IMR-90 (cell line): Measurements from ENCODE around the gene CCDC171. TPM values are rescaled to one million over a fixed set of nuclear protein-coding genes. Genes with fewer than 3 reads are reported as not detected.

Experiments
- ATAC-seq: fragments of 200-7000 bp; cut with Tn5 transposase; 2 replicates; pipeline ENCODE4 v1.9.1; 2020; ENCODE audit warnings: low read depth, mild to moderate bottlenecking, moderate library complexity
- BruUV-seq: library from RNA; stranded (reverse); fragments of 400-500 nt; replicated peaks from 2 replicates; lab custom pipeline; 2021; lab: Mats Ljungman, UMichigan
- CTCF ChIA-PET: fragments of 300-600 bp; formaldehyde crosslinking; extraction: SDS; loops from one replicate; lab custom pipeline; 2021; ENCODE audit warnings: antibody characterized with exemption; lab: Yijun Ruan, JAX
- POLR2A ChIA-PET: fragments of 300-600 bp; sonication (Branson Sonifier 250); formaldehyde crosslinking; loops from one replicate; lab custom pipeline; 2022; ENCODE audit warnings: antibody characterized with exemption; ENCODE audit not compliant: unreplicated experiment; lab: Charles Lee
- DNase-seq: peaks from one replicate; pipeline ENCODE4 v3.0.0; 2013
- H2AFZ ChIP-seq: replicated peaks from 2 replicates; pipeline ENCODE3; 2013; ENCODE audit warnings: low read length, mild to moderate bottlenecking; ENCODE audit not compliant: poor library complexity
- H2AK5ac ChIP-seq: 2 replicates; pipeline ENCODE4 v1.6.1; 2013; ENCODE audit warnings: low read depth, low read length, inconsistent platforms
- H2AK9ac ChIP-seq: replicated peaks from 2 replicates; pipeline ENCODE3; 2013; ENCODE audit warnings: mild to moderate bottlenecking, low read depth, low read length, moderate library complexity; ENCODE audit not compliant: poor library complexity
- H2BK120ac ChIP-seq: 2 replicates; pipeline ENCODE4 v1.6.1; 2013; ENCODE audit warnings: low read depth, low read length, inconsistent platforms
- H2BK15ac ChIP-seq: 3 replicates; pipeline ENCODE4 v1.6.1; 2013; ENCODE audit warnings: low read depth, low read length, inconsistent platforms
- H2BK20ac ChIP-seq: 2 replicates; pipeline ENCODE4 v1.6.1; 2013; ENCODE audit warnings: low read depth, mild to moderate bottlenecking, inconsistent platforms, low read length, moderate library complexity
- H2BK5ac ChIP-seq: 2 replicates; pipeline ENCODE4 v1.6.1; 2013; ENCODE audit warnings: mild to moderate bottlenecking, low read depth, low read length, inconsistent platforms; ENCODE audit not compliant: poor library complexity, severe bottlenecking
- H3K14ac ChIP-seq: replicated peaks from 2 replicates; pipeline ENCODE4 v1.6.1; 2013; ENCODE audit warnings: low read depth, low read length, inconsistent platforms
- H3K18ac ChIP-seq: 2 replicates; pipeline ENCODE4 v1.6.1; 2013; ENCODE audit warnings: low read depth, low read length, control low read depth
- H3K23ac ChIP-seq: 2 replicates; pipeline ENCODE4 v1.6.1; 2013; ENCODE audit warnings: low read depth, low read length, inconsistent platforms
- H3K27ac ChIP-seq: 2 replicates; pipeline ENCODE4 v1.5.1; 2013; ENCODE audit warnings: mild to moderate bottlenecking, control low read depth, low read length; ENCODE audit not compliant: insufficient read depth
- H3K27me3 ChIP-seq: 2 replicates; pipeline ENCODE4 v1.6.1; 2013; ENCODE audit warnings: low read length; ENCODE audit not compliant: control insufficient read depth, insufficient read depth
- H3K36me3 ChIP-seq: 2 replicates; pipeline ENCODE4 v1.6.1; 2013; ENCODE audit warnings: low read length, mixed read lengths; ENCODE audit not compliant: control insufficient read depth, insufficient read depth
- H3K4ac ChIP-seq: 2 replicates; pipeline ENCODE4 v1.6.1; 2013; ENCODE audit warnings: low read depth, low read length, inconsistent platforms
- H3K4me1 ChIP-seq: 2 replicates; pipeline ENCODE4 v1.6.1; 2013; ENCODE audit warnings: low read length, mixed read lengths; ENCODE audit not compliant: control insufficient read depth, insufficient read depth
- H3K4me2 ChIP-seq: 2 replicates; pipeline ENCODE4 v1.6.1; 2013; ENCODE audit warnings: low read depth, mild to moderate bottlenecking, control low read depth, low read length, moderate library complexity
- H3K4me3 ChIP-seq: 2 replicates; pipeline ENCODE4 v1.5.1; 2013; ENCODE audit warnings: low read depth, mild to moderate bottlenecking, control low read depth, low read length, moderate library complexity; ENCODE audit not compliant: insufficient read depth
- H3K56ac ChIP-seq: 2 replicates; pipeline ENCODE4 v1.6.1; 2013; ENCODE audit warnings: low read length, inconsistent platforms; ENCODE audit not compliant: insufficient read depth; ENCODE audit errors: extremely low read depth
- H3K79me1 ChIP-seq, 2 experiments: 2 replicates each; pipeline ENCODE4 v1.6.1; 2013; ENCODE audit warnings: low read length in 2 of 2, inconsistent platforms in 1 of 2, low read depth in 1 of 2
- H3K9ac ChIP-seq: 2 replicates; pipeline ENCODE4 v1.6.1; 2013; ENCODE audit warnings: low read depth, low read length, control low read depth
- H3K9me1 ChIP-seq: 2 replicates; pipeline ENCODE4 v1.6.1; 2013; ENCODE audit warnings: low read length, inconsistent platforms; ENCODE audit not compliant: insufficient read depth
- H3K9me3 ChIP-seq: 2 replicates; pipeline ENCODE4 v1.6.1; 2013; ENCODE audit warnings: low read length; ENCODE audit not compliant: control insufficient read depth, insufficient read depth
- H4K20me1 ChIP-seq: 2 replicates; pipeline ENCODE4 v1.6.1; 2013; ENCODE audit warnings: low read length, inconsistent platforms; ENCODE audit not compliant: insufficient read depth
- H4K5ac ChIP-seq: 2 replicates; pipeline ENCODE4 v1.6.1; 2013; ENCODE audit warnings: mild to moderate bottlenecking, low read depth, low read length, control low read depth
- H4K8ac ChIP-seq, 2 experiments: 2 replicates each; pipeline ENCODE4 v1.6.1; 2013; ENCODE audit warnings: low read depth in 2 of 2, low read length in 2 of 2, control low read depth in 1 of 2, inconsistent platforms in 1 of 2
- H4K91ac ChIP-seq: 2 replicates; pipeline ENCODE4 v1.6.1; 2013; ENCODE audit warnings: low read depth, low read length, inconsistent platforms; ENCODE audit not compliant: insufficient read depth
- CEBPB ChIP-seq: IDR thresholded peaks from 2 replicates; pipeline ENCODE4 v1.6.1; 2012; ENCODE audit warnings: low read depth, low read length, improper control_type of control experiment
- CHD1 ChIP-seq: IDR thresholded peaks from 2 replicates; pipeline ENCODE4 v1.6.1; 2012; ENCODE audit warnings: low read depth, low read length, improper control_type of control experiment
- MAFK ChIP-seq: IDR thresholded peaks from 2 replicates; pipeline ENCODE4 v1.6.1; 2012; ENCODE audit warnings: low read depth, low read length, improper control_type of control experiment
- MXI1 ChIP-seq: IDR thresholded peaks from 2 replicates; pipeline ENCODE4 v1.6.1; 2012; ENCODE audit warnings: low read depth, mild to moderate bottlenecking, low read length, moderate library complexity, borderline replicate concordance
- NFE2L2 ChIP-seq: fragments of 150-350 bp; IDR thresholded peaks from 2 replicates; pipeline ENCODE4 v1.6.1; 2016; ENCODE audit warnings: low read depth, mild to moderate bottlenecking, low read length
- POLR2A ChIP-seq: IDR thresholded peaks from 2 replicates; pipeline ENCODE4 v1.6.1; 2012; ENCODE audit warnings: mild to moderate bottlenecking, low read depth, low read length
- RAD21 ChIP-seq: IDR thresholded peaks from 2 replicates; pipeline ENCODE4 v1.6.1; 2012; ENCODE audit warnings: low read length, improper control_type of control experiment
- RCOR1 ChIP-seq: IDR thresholded peaks from 2 replicates; pipeline ENCODE4 v1.6.1; 2012; ENCODE audit warnings: mild to moderate bottlenecking, low read length, improper control_type of control experiment; ENCODE audit not compliant: insufficient replicate concordance
- RFX5 ChIP-seq: IDR thresholded peaks from 2 replicates; pipeline ENCODE4 v1.8.0; 2012; ENCODE audit warnings: low read depth, mild to moderate bottlenecking, low read length, moderate library complexity
- SMC3 ChIP-seq: fragments of 150-350 bp; IDR thresholded peaks from 2 replicates; pipeline ENCODE4 v1.6.1; 2016; ENCODE audit warnings: low read depth, mild to moderate bottlenecking, antibody characterized with exemption, low read length, moderate library complexity
- WGBS, 2 experiments: methylation state at CpG; one replicate each; pipeline versions ENCODE4 v1.1.5 to v1.1.7; 2013; ENCODE audit warnings: missing lambda C conversion rate in 2 of 2; ENCODE audit not compliant: insufficient read length in 1 of 2; ENCODE audit errors: extremely low coverage in 2 of 2; 5-methylcytosine and 5-hydroxymethylcytosine counted together
- dilution Hi-C: fragments of 300-500 bp; cut with HindIII; formaldehyde crosslinking; loops from one replicate; pipeline ENCODE4 v1.14.3; 2018; ENCODE audit warnings: low sequenced_read_pairs; ENCODE audit not compliant: unreplicated experiment
- in situ Hi-C: fragments of 300-500 bp; cut with MboI; formaldehyde crosslinking; loops from 3 replicates; pipeline ENCODE4 v1.14.3; 2019; ENCODE audit warnings: low sequenced_read_pairs, inconsistent platforms, mixed read lengths
- intact Hi-C: fragments of 100-400 bp; cut with micrococcal nuclease; formaldehyde crosslinking; loops from 2 replicates; pipeline ENCODE4 v1.10.0; 2022
- polyA plus RNA-seq, 3 experiments: library from polyadenylated mRNA; depleted of rRNA; stranded (reverse); fragments of >200 nt; gene quantifications; 2 replicates each; pipeline ENCODE4 v1.2.3, GENCODE V29; 2012; ENCODE audit warnings: low replicate concordance in 1 of 3
- total RNA-seq: library from RNA; depleted of rRNA; stranded (reverse); fragments of >200 nt; gene quantifications from 2 replicates; pipeline ENCODE4 v1.2.3, GENCODE V29; 2012
- TF ChIP-seq, protein P1 (sequence below): fragments of 150-350 bp; IDR thresholded peaks from 2 replicates; pipeline ENCODE4 v1.6.1; 2017; ENCODE audit warnings: mild to moderate bottlenecking, antibody characterized with exemption, low read length, low read depth
- TF ChIP-seq, protein P2 (sequence below): conservative IDR thresholded peaks from 2 replicates; pipeline ENCODE4 v1.5.1; 2012; ENCODE audit warnings: mild to moderate bottlenecking, low read depth, low read length, improper control_type of control experiment
- TF ChIP-seq, protein P3 (sequence below): fragments of 150-350 bp; IDR thresholded peaks from 2 replicates; pipeline ENCODE4 v1.6.1; 2016; ENCODE audit warnings: low read depth, mild to moderate bottlenecking, low read length, moderate library complexity, borderline replicate concordance

Gene CCDC171
- total and polyA plus RNA-seq, 2 of the 4 experiments (the other 2 are of a cell fraction), result 0.63 to 2.2 TPM

DNA sequence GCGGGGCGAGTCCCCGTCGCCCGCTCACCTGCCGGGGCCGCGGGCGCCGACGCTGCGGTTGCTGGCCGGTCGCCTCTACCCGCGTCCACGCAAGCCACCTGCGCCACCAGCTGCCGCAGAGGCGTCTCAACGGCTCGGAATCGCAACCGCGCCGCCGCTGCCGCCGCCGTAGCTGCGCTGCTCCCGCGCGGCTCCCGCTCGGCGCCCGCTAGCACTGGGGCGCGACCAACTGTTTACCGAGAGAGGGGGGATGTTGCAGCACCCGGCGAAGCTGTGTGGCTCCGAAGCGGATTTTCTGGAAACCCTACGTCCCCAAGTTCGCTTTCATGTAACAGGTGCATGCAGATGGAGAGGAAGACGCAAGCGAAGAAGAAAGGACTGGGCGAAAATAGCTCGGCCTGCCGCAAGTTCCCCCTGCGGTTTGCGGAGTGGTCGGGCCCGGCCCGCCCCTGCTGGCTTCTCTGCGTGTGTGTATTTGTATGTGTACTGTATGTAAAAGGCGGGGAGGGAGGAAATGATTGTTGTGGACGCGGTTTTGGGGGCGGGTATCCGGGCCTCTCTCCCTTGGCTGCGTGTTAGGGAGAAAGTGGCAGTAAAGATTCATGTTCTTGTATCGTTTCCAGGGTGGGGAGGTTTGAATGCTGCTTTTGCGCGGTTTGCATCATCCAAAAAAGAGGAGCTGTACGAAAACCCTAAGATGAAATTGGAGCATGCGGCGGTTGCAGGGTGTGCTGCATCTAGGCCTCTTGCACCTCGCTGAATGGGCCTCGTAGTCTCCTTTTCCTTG, 41.9 kb upstream of the CCDC171 start, which contains the start of gene PSIP1:
PSIP1 (minus strand) TSS at position 182 of the 787 bp plus-strand sequence. CDS start 782 bp downstream, outside the sequence.
- Histone ChIP-seq H3K56ac (peak within 1 kb of the TSS; percentile 100), H3K79me1 (peaks cover 18 to 20% of the 10 kb centered on the region in 2 experiments), H3K9me1 (no peaks in the 10 kb centered on the region), H2BK120ac (peak within 1 kb of the TSS; percentile 100), H3K18ac (peak within 1 kb of the TSS; percentile 90), H4K8ac (peak within 1 kb of the TSS; percentile 95 to 99), H3K23ac (peak within 1 kb of the TSS; percentile 100), H4K20me1 (peaks cover 3% of the 10 kb centered on the region; the same call in 1 of the 2 replicates), H3K9me3 (no peaks in the 10 kb centered on the region), H3K9ac (peak within 1 kb of the TSS; percentile 90), H3K14ac (peak within 1 kb of the TSS; percentile 100), H3K36me3 (no peaks in the 10 kb centered on the region), H3K27ac (peak within 1 kb of the TSS; percentile 90), H3K4me1 (peaks cover 2% of the 10 kb centered on the region; the same call in 1 of the 2 replicates), H2BK15ac (peak within 1 kb of the TSS; percentile 100; the same call in 1 of the 3 replicates), H2AFZ (peak within 1 kb of the TSS; percentile 99), H2BK20ac (peak within 1 kb of the TSS; percentile 100), H4K91ac (peak within 1 kb of the TSS; percentile 100), H4K5ac (peak within 1 kb of the TSS; percentile 68), H2AK9ac (peak within 1 kb of the TSS; percentile 99), H3K4me2 (peak within 1 kb of the TSS; percentile 97), H3K4me3 (peak within 1 kb of the TSS; percentile 95), H3K4ac (peak within 1 kb of the TSS; percentile 99), H2AK5ac (peak within 1 kb of the TSS; percentile 73; the same call in 1 of the 2 replicates), H2BK5ac (peak within 1 kb of the TSS; percentile 92), H3K27me3 (no peaks in the 10 kb centered on the region; the same call in 1 of the 2 replicates)
- intact Hi-C loops, result loop anchor here (5.0 kb wide), 1 partner anchor 96 kb away; no protein-coding TSS in a partner anchor
- DNase-seq (peak; percentile 75), ATAC-seq (peak; percentile 90)
- dilution Hi-C loops, result no loop called here
- 0% methylated on average over 11 of the region's 72 CpGs; no CpG with 5 or more reads in 1 of the 2 experiments for WGBS, 2 experiments
- BruUV-seq, result no TSS peak
- CTCF ChIA-PET, result interaction anchor here (1.4 kb wide), 1 partner anchor 20 kb away, joined by 3 read pairs; no protein-coding TSS in a partner anchor
- POLR2A ChIA-PET, result interaction anchor here (0.5 to 0.6 kb wide), 2 partner anchors 40 to 42 kb away, joined by 3 to 6 read pairs; partner anchors contain the start of gene CCDC171
- in situ Hi-C loops, result no loop called here
- TF ChIP-seq CHD1, result peak; percentile 99; the same call in 1 of the 2 replicates
- TF ChIP-seq RCOR1, result no peak
- TF ChIP-seq NFE2L2, result no peak
- no peak for TF ChIP-seq RAD21
- TF ChIP-seq SMC3, result no peak
- TF ChIP-seq RFX5, result no peak
- no peak for TF ChIP-seq MXI1
- TF ChIP-seq POLR2A, result peak; percentile 51; the same call in 1 of the 2 replicates
- 0 out of 2 replicates have a peak, but pooled peaks have one; percentile 3 for TF ChIP-seq CEBPB
- TF ChIP-seq, protein P1, sequence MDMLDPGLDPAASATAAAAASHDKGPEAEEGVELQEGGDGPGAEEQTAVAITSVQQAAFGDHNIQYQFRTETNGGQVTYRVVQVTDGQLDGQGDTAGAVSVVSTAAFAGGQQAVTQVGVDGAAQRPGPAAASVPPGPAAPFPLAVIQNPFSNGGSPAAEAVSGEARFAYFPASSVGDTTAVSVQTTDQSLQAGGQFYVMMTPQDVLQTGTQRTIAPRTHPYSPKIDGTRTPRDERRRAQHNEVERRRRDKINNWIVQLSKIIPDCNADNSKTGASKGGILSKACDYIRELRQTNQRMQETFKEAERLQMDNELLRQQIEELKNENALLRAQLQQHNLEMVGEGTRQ, result no peak
- no peak for TF ChIP-seq MAFK
- TF ChIP-seq, protein P2, sequence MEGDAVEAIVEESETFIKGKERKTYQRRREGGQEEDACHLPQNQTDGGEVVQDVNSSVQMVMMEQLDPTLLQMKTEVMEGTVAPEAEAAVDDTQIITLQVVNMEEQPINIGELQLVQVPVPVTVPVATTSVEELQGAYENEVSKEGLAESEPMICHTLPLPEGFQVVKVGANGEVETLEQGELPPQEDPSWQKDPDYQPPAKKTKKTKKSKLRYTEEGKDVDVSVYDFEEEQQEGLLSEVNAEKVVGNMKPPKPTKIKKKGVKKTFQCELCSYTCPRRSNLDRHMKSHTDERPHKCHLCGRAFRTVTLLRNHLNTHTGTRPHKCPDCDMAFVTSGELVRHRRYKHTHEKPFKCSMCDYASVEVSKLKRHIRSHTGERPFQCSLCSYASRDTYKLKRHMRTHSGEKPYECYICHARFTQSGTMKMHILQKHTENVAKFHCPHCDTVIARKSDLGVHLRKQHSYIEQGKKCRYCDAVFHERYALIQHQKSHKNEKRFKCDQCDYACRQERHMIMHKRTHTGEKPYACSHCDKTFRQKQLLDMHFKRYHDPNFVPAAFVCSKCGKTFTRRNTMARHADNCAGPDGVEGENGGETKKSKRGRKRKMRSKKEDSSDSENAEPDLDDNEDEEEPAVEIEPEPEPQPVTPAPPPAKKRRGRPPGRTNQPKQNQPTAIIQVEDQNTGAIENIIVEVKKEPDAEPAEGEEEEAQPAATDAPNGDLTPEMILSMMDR, result no peak
- TF ChIP-seq, protein P3, sequence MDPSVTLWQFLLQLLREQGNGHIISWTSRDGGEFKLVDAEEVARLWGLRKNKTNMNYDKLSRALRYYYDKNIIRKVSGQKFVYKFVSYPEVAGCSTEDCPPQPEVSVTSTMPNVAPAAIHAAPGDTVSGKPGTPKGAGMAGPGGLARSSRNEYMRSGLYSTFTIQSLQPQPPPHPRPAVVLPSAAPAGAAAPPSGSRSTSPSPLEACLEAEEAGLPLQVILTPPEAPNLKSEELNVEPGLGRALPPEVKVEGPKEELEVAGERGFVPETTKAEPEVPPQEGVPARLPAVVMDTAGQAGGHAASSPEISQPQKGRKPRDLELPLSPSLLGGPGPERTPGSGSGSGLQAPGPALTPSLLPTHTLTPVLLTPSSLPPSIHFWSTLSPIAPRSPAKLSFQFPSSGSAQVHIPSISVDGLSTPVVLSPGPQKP, result no peak
